Hypothalamus (tissue), 51 donors: ENCODE data around the gene CGREF1.
"Not testable (repeated sequence)": the region's sequence is repeated elsewhere in the genome, so short reads cannot be mapped to it uniquely, and the experiment has no call there.

Experiments
- DNase-seq, 51 donors: peaks; one replicate each; lab custom pipeline; 2025; lab: John Stamatoyannopoulos, UW

Gene CGREF1

GRCh38 chr2:27117995-27118524, 868 bp downstream of the CGREF1 start:
- peak in 1 of 51 donors; percentile 6 for DNase-seq

GRCh38 chr2:27115519-27115918, 3.4 kb downstream of the CGREF1 start:
- DNase-seq = no peak

DNA sequence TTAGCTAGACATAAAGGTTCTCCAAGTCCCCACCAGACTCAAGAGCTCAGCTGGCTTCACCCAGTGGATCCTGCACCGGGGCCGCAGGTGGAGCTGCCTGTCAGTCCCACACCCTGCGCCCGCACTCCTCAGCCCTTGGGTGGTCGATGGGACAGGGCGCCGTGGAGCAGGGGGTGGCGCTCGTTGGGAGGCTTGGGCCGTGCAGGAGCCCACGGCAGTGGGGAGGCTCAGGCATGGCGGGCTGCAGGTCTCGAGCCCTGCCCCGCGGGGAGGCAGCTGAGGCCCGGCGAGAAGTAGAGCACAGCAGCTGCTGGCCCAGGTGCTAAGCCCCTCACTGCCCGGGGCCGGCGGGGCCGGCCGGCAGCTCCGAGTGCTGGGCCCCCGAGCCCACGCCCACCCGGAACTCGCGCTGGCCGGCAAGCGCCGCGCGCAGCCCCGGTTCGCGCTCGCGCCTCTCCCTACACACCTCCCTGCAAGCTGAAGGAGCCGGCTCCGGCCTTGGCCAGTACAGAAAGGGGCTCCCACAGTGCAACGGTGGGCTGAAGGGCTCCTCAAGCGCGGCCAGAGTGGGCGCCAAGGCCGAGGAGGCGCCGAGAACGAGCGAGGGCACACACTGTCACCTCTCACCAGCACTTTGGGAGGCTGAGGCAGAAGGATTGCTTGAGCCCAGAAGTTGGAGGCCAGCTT, 7.4 kb downstream of the CGREF1 start:
- not testable (repeated sequence) for DNase-seq

DNA sequence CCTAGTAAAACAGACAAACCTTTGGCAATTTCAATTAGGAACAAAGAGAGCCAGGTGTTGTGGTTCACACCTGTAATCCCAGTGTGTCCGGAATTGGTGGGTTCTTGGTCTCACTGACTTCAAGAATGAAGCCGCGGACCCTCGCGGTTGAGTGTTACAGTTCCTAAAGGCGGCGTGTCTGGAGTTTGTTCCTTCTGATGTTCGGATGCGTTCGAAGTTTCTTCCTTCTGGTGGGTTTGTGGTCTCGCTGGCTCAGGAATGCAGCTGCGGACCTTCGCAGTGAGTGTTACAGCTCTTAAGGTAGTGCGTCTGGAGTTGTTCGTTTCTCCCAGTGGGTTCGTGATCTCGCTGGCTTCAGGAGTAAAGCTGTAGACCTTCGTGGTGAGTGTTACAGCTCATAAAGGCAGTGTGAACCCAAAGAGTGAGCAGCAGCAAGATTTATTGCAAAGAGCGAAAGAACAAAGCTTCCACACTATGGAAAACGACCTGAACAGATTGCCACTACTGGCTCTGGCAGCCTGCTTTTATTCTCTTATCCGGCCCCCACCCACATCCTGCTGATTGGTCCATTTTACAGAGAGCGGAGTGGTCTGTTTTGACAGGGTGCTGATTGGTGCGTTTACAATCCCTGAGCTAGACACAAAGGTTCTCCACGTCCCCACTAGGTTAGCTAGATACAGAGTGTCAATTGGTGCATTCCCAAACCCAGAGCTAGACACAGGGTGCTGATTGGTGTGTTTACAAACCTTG, 8.2 kb downstream of the CGREF1 start:
- not testable (repeated sequence) for DNase-seq

- DNase-seq = no peak
Observed at GRCh38 chr2:27109083-27109482, 9.8 kb downstream of the CGREF1 start.

DNA sequence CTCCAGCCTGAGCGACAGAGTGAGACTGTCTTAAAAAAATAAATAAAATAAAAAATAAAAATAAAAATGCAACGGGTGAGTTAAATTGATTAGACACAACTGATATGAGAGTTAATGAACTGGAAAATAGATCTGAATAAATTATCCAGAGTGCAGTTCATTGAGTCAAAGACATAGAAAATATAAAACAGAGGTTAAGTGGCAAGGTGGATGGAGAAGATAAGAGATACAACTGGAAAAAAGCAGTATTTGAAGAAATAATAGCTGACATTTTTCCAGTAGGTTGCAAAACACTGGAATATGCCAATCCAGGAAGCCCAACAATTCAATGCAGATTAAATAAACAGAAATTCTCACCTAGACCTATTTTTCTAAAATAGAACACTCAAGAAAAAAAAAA, 10.7 kb downstream of the CGREF1 start:
- DNase-seq = no peak

DNA sequence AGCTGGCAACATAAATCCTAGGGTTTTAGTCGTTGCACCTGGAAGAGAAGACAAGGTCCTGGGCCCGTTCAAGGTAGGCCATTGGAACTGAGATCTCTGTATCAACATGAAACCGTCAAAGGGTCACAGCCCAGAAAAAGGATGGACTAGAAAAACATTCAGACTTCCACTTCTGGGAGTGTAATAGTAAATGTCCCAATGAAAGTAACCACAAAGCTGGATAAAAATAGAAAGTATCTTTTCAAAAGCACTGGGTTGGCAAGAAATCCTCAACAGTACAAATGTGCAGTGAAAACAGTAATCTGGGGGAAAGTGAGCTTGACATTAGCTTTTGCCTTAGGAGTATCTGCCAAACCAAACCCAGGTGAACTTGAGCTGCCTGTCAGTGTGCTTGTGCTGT, 12.9 kb downstream of the CGREF1 start:
- DNase-seq = no peak

DNA sequence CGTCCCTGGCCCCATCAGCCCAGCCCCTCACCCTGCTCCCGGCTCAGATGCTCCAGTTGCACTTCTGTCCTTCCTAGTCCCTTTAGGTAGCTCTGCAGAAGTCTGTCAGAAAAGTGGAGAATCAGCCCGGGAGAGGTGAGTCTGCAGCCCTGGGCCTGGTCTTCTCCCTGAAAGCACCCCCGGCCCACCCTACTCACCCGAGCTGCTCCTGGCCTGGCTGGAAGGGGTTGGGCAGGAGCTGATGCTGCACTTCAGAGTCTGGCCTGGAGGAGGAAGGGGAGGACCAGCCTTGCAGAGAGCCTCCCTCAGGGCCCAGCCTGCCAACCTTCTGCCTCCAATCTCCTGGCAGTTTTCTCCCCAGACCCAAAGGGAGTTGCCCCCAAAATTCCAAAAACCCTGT, 16.6 kb downstream of the CGREF1 start:
- no peak for DNase-seq

DNA sequence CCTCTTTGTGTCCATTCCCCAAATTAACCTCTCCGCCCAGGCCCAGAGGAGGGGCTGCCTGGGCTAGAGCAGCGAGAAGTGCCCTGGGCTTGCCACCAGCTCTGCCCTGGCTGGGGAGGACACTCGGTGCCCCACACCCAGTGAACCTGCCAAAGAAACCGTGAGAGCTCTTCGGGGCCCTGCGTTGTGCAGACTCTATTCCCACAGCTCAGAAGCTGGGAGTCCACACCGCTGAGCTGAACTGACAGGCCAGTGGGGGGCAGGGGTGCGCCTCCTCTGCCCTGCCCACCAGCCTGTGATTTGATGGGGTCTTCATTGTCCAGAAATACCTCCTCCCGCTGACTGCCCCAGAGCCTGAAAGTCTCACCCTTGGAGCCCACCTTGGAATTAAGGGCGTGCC, 18.9 kb downstream of the CGREF1 start:
- DNase-seq = no peak

- DNase-seq = no peak
Observed at GRCh38 chr2:27099334-27099955, 19.5 kb downstream of the CGREF1 start.

DNA sequence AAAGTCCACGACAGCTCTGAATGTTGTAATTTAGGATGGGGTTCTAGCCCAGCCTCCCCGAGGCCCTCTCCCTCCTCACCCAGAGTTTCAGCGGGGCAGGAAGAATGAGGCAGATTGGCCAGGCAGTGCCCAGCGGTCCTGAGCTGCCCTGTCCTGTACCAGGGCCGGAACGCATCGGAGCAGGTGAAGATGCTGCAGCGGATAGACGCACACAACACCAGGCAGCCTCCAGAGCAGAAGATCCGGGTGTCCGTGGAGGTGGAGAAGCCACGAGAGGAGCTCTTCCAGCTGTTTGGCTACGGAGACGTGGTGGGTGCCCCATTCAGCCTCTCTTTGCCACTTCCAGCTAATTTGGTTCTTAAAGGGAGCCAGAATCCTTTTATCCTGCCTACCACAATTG, 21.6 kb downstream of the CGREF1 start:
- DNase-seq = no peak

DNA sequence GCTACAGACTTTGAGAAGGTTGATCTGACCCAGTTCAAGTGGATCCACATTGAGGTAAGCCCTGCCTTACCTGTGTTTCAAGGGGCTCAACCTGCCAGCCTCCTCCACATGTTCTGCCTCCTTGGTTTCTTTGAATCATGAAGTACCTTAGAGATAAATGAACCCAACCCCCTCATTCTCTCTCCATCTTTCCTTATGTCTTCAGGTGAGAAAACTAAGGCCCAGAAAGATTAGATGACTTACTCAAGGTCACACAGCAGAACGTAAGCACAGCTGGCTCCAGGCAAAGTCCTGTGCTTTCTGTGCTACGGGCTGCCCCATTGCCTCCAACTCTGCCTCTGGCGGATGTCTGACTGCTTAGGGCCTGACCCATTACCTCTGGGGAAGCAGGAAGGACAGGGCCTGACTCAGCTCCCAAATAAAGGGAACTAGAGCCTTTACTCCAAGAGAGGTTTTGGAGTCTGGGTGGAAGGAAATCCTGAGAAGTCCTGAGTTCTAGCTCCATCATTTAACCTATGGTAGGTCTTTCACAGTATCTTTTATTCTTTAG, 22.1 kb downstream of the CGREF1 start:
- DNase-seq = no peak

DNA sequence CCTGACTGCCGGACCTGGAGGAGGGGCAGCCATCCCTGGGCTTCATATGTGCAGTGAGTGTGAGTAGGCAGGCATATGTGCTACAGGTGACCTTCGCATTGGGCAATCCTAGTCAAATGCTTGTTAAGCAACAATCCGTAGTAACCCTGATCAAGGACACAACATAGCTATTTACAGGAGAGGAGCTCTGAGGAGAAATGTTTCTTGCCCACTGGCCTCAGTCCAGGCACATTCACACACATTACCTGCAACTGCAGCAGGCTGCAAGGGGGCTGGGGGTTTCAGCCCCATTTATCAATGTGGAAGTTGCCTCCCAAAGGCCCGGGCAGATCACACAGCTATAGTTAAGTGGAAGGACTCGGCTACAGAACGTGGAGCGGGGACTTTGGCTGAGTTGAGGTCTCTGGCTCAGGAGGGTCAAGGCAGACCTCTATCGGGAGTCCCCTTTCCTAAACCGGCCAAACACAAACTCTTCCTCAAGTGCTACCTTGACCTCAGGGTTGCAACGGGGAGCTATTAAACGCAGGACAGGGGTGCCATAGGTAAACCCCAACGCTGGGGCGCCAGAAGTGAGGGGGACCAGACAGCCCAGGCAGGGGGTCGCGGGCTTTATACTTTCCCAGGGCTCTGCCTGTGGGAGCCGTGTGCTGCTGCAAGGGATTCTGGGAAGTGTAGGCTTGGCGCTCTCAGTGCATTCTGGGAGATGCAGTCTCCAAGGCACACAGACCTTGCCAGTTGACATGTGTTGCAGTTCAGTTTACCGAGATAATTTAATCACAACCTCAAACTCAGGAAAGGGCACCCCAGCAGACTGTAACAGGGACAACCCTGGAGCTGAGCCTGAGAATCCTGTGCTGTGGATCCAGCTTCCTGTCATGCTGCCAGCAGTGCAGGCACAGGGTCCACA, 22.9 kb downstream of the CGREF1 start:
- DNase-seq = peak in 45 of 51 donors; percentile 9 to 77 (median 50)

- DNase-seq = no peak
Observed at GRCh38 chr2:27095427-27095744, 23.5 kb downstream of the CGREF1 start.

- no peak for DNase-seq
Observed at GRCh38 chr2:27094353-27094984, 24.5 kb downstream of the CGREF1 start.

DNA sequence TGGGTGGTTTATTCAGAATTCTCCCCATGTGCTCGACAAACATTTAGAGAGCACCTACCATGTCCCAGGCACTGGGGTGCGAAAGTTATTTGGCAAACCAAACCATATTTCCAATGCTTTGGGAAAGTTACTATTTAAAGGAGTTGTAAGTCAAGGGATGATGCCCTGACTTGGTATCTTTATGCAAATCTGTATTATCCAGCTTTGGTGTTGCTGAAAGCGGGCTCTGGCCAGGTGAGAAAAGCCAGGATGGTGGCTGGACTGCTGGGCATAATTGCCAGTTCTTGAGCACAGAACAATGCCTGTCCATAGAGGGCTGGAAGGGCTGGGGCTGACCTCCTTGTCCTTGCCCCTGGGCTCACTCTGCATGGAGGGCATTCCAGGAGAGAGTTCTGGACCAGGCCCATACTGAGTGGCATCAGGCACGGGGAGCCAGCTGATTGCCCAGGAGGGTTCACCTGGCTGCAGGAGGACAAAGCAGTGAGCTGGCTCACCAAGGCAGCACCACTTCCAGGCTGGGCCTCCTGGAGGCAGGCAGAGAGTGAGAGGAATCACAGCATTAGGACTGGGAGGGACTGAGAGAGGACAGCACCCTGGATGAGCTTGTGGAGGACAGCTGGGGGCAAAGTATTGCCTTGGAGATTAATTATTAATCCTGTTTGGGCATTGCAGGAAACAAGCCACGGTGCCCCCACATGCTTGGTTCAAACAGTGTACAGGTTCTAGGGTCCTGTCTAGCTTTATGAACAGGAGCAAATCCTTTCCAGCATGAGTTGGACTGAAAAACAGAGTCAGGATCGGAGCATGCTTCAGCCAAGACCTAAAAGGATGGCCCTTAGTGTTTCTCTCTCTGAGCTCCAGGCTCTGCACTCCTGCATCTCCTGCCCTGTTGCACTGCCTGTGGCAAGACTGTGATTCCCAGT, 25.2 kb downstream of the CGREF1 start:
- no peak for DNase-seq

GRCh38 chr2:27092696-27093429, 26.1 kb downstream of the CGREF1 start:
- DNase-seq = no peak
